Activated CD8-positive, alpha-beta memory T cell treated with anti-CD3 and anti-CD28 coated beads, Interleukin-2, amount 50 U/mL, for 48 hours (primary cell): ENCODE data around the gene B4GALNT1.
A peak's percentile ranks its signal among the peaks of the same experiment; 100 is the strongest.
"Not testable (repeated sequence)": the region's sequence is repeated elsewhere in the genome, so short reads cannot be mapped to it uniquely, and the experiment has no call there.

Source experiments
- DNase-seq: peaks from one replicate; pipeline ENCODE4 v3.0.0-alpha.2; 2020

Gene B4GALNT1

DNA sequence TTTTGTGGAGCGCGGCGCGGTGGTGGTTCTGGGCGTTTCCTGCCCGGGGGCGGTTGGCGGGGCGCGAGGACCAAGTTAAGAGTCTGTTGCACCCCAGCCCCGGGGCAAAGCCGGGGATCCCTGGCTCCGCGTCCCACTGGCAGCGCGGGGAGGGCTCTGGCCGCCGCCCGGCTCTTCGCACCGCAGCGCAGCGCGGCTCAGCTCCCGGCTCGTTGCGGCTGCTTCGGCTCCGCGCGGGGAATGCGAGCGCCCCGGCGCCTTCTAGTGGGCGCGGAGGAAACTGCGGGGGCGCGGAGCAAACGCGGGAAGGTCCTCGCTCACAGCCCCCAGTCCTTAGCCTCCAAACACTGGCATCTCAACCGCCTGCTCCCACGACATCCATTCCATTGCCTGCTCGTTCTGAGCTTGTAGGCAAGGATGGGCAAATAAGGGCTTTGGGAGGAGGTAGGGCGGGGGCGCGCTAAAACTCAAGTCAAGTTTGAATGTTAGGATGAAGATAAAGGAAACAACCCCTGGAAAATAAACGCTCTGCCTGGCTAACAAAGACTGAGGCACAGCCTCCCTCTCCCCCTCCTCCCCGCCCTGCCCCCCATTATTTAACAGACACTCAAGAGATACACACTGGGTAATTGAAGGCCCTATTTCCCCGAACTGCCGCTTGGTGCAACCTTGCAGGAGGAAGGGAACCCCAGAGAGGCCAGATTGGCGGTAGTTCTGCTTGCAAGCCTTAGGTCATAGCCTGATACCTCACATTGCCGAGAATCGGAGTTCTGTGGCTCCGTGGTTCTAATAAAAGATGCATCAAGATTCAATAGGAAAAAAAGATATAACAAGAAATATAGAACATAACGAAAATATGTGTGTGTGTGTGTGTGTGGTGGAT, at the start of gene B4GALNT1:
B4GALNT1 (minus strand) TSS at position 244 of the 883 bp plus-strand sequence. CDS start 1,069 bp downstream, outside the sequence.
- DNase-seq, result peak; percentile 87

GRCh38 chr12:57679697-57680096, 46.7 kb upstream of the B4GALNT1 start:
- DNase-seq, result no peak

DNA sequence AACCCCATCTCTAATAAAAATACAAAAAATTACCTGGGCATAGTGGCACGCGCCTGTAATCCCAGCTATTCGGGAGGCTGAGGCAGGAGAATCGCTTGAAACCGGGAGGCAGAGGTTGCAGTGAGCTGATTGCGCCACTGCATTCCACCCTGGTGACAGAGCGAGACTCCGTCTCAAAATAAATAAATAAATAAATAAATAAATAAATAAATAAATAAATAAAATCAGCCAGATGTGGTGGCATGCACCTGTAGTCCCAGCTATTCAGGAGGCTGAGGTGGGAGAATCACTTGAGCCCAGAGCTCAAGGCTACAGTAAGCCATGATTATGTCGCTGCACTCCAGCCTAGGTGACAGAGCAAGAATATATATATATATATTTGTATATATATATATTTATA, 44.9 kb upstream of the B4GALNT1 start:
- DNase-seq, result not testable (repeated sequence)

- DNase-seq, result no peak
Measured at GRCh38 chr12:57674691-57675090, 41.7 kb upstream of the B4GALNT1 start.

GRCh38 chr12:57672801-57673200, 39.8 kb upstream of the B4GALNT1 start:
- DNase-seq, result no peak

DNA sequence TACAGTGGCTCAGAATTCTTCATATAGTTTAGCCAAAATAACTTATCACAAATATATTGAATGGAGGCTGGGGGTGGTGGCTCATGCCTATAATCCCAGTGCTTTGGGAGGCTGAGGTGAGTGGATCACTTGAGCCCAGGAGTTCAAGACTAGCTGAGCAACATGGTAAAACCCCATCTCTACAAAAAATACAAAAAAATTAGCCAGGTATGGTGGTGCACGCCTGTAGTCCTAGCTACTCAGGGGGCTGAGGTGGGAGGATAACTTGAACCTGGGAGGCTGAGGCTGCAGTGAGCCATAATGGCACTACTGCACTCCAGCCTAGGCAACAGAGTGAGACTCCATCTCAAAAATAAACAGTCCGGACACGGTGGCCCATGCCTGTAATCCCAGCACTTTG, 38.8 kb upstream of the B4GALNT1 start:
- not testable (repeated sequence) for DNase-seq

GRCh38 chr12:57669691-57670090, 36.7 kb upstream of the B4GALNT1 start:
- DNase-seq, result not testable (repeated sequence)

GRCh38 chr12:57666897-57667296, 33.9 kb upstream of the B4GALNT1 start:
- DNase-seq, result no peak

DNA sequence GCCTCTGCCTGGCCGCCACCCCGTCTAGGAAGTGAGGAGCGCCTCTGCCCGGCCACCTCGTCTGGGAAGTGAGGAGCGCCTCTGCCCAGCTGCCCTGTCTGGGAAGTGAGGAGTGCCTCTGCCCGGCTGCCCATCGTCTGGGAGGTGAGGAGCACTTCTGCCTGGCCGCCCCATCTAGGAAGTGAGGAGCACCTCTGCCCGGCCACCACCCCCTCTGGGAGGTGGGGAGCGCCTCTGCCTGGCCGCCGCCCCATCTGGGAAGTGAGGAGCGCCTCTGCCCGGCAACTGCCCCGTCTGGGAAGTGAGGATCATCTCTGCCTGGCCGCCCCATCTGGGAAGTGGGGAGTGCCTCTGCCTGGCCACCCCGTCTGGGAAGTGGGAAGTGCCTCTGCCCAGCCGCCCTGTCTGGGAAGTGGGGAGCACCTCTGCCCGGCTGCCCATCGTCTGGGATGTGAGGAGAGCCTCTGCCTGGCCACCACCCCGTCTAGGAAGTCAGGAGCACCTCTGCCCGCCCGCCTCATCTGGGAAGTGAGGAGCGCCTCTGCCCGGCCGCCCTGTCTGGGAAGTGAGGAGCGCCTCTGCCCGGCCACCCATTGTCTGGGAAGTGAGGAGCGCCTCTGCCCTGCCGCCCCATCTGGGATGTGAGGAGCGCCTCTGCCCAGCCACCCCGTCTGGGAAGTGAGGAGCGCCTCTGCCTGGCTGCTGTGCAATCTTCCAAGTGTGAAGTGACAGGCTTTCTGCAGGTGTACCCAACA, 32.2 kb upstream of the B4GALNT1 start:
- not testable (repeated sequence) for DNase-seq

GRCh38 chr12:57661376-57661775, 28.4 kb upstream of the B4GALNT1 start:
- DNase-seq, result no peak

GRCh38 chr12:57658890-57659289, 25.9 kb upstream of the B4GALNT1 start:
- DNase-seq, result no peak

DNA sequence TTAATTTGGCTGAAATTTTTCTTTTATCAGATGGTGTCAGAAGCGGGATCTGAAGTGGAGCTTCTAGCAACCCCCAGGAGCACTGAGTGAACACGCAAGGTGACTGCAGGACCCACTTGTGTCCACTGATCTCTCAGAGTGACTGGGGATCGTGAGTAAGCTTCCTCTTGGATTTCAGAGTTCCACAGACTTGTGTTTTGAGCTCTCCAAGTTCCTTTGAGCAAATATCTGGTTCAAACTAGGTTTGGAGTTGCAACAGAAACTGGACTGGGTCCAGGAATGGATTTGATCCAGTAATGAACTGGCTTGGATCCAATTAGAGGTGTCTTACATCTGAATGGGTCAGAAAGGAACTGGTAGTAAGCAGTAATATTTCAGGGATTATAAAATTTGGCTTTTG, 24.7 kb upstream of the B4GALNT1 start:
- DNase-seq, result no peak

- DNase-seq, result not testable (repeated sequence)
Measured at GRCh38 chr12:57656408-57656807, 23.4 kb upstream of the B4GALNT1 start.

- no peak for DNase-seq
Measured at GRCh38 chr12:57655541-57656240, 22.7 kb upstream of the B4GALNT1 start.

DNA sequence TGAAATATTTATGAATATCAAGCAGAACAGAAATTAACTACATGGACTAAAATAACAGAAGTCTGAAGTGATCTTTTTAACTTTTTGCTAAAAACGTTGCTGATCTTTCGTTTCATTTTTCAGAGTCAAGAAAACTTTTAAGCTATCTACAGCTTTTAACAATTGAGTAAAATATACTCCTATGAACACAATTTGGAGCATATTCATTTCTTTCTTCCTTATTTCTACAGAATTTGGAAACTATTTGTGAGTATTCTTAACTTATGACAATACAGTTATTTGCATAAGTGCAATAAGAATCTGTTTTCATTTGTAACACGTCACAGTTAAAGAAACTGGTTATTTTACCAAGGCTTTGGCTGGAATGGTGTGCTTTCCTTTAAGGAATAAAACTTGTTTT, 21.0 kb upstream of the B4GALNT1 start:
- no peak for DNase-seq

DNA sequence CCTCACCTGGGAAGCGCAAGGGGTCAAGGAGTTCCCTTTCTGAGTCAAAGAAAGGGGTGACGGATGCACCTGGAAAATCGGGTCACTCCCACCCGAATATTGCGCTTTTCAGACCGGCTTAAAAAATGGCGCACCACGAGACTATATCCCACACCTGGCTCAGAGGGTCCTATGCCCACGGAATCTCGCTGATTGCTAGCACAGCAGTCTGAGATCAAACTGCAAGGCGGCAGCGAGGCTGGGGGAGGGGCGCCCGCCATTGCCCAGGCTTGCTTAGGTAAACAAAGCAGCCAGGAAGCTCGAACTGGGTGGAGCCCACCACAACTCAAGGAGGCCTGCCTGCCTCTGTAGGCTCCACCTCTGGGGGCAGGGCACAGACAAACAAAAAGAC, 13.7 kb upstream of the B4GALNT1 start:
- not testable (repeated sequence) for DNase-seq

DNA sequence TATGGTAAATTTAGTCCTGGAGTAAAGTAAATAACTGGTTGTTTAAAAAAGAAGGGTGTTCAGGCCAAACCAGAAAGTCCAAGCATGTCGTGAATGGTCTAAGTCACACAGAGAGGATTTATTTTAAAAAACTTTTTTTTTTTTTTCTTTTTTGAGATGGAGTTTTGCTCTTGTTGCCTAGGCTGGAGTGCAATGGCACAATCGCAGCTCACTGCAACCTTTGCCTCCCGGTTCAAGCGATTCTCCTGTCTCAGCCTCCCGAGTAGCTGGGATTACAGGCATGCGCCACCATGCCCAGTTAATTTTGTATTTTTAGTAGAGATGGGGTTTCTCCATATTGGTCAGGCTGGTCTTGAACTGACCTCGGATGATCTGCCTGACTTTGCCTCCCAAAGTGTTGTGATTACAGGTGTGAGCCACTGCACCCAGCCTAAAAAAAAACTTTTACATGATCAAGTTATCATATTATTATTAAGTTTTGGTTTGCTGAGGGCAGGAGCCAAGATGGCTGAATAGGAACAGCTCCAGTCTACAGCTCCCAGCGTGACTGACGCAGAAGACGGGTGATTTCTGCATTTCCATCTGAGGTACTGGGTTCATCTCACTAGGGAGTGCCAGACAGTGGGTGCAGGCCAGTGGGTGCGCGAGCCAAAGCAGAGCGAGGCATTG, 13.1 kb upstream of the B4GALNT1 start:
- not testable (repeated sequence) for DNase-seq

- DNase-seq, result no peak
Measured at GRCh38 chr12:57641699-57642442, 8.9 kb upstream of the B4GALNT1 start.

DNA sequence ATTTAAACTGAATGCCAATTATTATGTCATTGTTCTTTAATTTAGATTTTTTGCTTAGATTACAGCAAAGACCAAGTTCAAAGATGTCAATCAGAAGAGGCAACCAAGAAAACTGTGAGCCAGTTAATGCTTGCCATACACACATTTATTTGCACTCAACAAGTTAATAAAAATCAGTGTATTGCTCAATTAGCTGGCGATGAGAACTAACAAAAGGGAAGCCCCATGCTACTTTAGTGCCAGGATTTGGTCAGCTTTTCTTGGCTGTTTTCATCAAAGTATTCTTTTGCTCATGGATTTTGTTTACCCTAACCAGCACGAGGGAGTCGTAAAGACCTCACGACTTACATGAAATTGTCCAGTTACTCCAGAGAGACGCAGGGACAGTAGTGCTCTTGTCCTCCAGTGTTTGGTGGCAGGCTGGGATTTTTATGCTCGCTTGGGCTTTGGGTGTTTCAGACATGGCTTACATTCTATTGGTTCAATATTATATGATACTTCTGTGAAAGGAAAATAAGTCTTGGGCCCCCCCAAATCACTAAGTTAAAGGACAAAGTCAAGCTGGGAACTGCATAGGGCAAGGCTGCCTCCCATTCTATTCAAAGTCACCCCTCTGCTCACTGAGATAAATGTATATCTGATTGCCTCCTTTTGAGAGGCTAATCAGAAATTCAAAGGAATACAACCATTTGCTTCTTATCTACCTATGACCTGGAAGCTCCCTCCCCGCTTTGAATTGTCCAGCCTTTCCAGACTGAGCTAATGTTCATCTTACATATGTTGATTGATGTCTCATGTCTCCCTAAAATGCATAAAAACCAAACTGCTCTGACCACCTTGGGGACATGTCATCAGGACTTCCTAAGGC, 7.4 kb upstream of the B4GALNT1 start:
- DNase-seq, result no peak

DNA sequence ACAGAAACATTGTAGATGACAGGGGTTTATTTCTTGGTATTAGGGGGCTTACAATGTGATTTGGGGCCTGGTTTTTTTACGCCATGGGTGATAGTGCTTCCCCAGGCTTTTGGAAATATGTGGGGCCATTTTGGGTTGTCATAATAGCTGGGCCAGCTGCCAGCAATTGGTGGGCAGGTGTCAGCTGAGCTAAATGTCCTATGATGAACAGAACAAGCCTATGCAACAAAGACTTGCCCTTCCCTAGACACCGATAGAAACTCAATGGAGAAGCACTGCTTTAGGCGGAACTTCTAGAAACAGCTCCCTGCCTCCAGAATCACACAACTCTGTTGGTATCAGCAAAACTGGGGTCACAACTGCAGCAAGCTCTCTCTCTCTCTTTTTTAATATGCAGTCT, 5.1 kb upstream of the B4GALNT1 start:
- DNase-seq, result no peak

DNA sequence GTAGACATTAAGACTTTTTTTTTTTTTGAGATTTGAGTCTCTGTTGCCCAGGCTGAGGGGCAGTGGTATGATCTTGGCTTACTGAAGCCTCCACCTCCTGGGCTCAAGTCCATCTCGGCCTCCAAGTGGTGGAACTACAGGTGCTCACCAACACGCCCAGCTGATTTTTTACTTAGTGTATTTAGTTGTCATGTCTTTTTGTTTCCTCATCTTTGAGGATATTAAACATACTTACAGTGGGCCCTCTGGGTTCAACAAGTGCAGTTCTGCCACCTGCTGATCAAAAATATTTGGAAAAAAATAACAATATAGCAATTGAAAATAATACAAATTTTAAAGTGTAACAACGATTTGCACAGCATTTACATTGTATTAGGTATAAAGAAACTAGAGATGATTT, 4.4 kb upstream of the B4GALNT1 start:
- no peak for DNase-seq
